ENCODE measurements around the gene RABL2B.

- TF ChIP-seq CTCF (IDR thresholded peaks at IDR 0.05): no peak
- no peak for TF ChIP-seq POLR2A (IDR thresholded peaks at IDR 0.05)
Measured at GRCh38 chr22:50732681-50733080, 50.8 kb downstream of the RABL2B start.

All from transverse colon (tissue), 3 donors.